NT2/D1 (cell line): ENCODE results near the gene KCTD16.

Experiments used
- SUZ12 ChIP-seq: IDR thresholded peaks from 2 replicates; pipeline ENCODE4 v1.6.1; 2011; ENCODE audit not compliant: insufficient read length, insufficient read depth; ENCODE audit errors: extremely low read depth
- YY1 ChIP-seq: IDR thresholded peaks from 2 replicates; pipeline ENCODE4 v1.6.1; 2011; ENCODE audit not compliant: insufficient read length, insufficient read depth
- ZNF274 ChIP-seq: IDR thresholded peaks from 2 replicates; pipeline ENCODE4 v1.6.1; 2011; ENCODE audit warnings: mild to moderate bottlenecking, low read depth, low read length

DNA sequence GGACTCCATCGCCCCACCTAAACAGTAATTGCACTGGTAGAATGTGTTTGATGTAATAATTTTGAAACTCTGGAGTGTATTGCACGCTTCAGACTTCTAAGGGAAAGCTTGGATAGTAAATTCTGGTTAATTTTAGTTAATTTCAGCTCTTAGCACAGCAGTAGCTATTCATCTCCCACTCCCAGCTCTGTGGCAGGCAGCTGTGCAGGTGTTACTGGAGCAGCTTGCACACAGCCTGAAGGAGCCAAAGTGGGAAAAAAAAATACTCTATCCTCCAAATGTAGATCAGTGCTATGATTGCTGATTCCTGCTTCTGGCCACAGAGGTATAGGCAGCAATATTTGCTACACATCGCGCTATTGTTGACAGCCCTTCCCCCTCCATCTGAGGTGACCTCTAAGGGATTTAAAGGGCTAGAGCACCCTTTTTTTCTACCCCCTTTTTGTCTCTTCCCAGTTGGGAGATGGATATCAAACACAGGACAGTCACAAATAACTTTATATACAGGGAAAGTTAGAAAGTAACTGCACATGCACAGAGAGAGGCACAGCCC lies 97.4 kb downstream of the KCTD16 start:
- no peak for TF ChIP-seq YY1
- no peak for TF ChIP-seq SUZ12
- TF ChIP-seq ZNF274 = no peak
